GM23248 (cell line): ENCODE results near the gene CDH10. TPM values are rescaled to one million over a fixed set of nuclear protein-coding genes. Genes with fewer than 3 reads are reported as not detected.
A peak's percentile ranks its signal among the peaks of the same experiment; 100 is the strongest.

Source experiments
- DNase-seq: peaks from one replicate; pipeline ENCODE4 v3.0.0-alpha.2; 2015
- H2AFZ ChIP-seq: fragments of 200-600 bp; sonication (generic); 2 replicates; pipeline ENCODE4 v1.6.1; 2016; ENCODE audit warnings: antibody characterized with exemption
- H3F3A ChIP-seq: fragments of 200-600 bp; sonication (generic); 2 replicates; pipeline ENCODE4 v1.6.1; 2016; ENCODE audit warnings: mild to moderate bottlenecking, antibody characterized with exemption, mixed run types; ENCODE audit not compliant: insufficient read depth
- H3K27ac ChIP-seq: fragments of 200-600 bp; sonication (generic); 2 replicates; pipeline ENCODE4 v1.5.1; 2016; ENCODE audit warnings: mild to moderate bottlenecking
- H3K27me3 ChIP-seq: fragments of 200-600 bp; sonication (generic); replicated peaks from 2 replicates; pipeline ENCODE4 v1.6.1; 2016; ENCODE audit warnings: mild to moderate bottlenecking; ENCODE audit not compliant: insufficient read depth
- H3K36me3 ChIP-seq: fragments of 200-600 bp; sonication (generic); 2 replicates; pipeline ENCODE4 v1.6.1; 2016; ENCODE audit warnings: low read depth, mild to moderate bottlenecking
- H3K4me1 ChIP-seq: fragments of 200-600 bp; sonication (generic); 2 replicates; pipeline ENCODE4 v1.6.1; 2016; ENCODE audit warnings: mild to moderate bottlenecking; ENCODE audit not compliant: insufficient read depth
- H3K4me2 ChIP-seq: fragments of 200-600 bp; sonication (generic); one replicate; pipeline ENCODE4 v1.6.1; 2016; ENCODE audit warnings: mild to moderate bottlenecking; ENCODE audit not compliant: unreplicated experiment
- H3K4me3 ChIP-seq: fragments of 200-600 bp; sonication (generic); 2 replicates; pipeline ENCODE4 v1.5.1; 2016; ENCODE audit warnings: mild to moderate bottlenecking
- H3K79me2 ChIP-seq: fragments of 200-600 bp; sonication (generic); 2 replicates; pipeline ENCODE4 v1.6.1; 2016; ENCODE audit warnings: mild to moderate bottlenecking; ENCODE audit not compliant: insufficient read depth
- H3K9ac ChIP-seq: fragments of 200-600 bp; sonication (generic); 2 replicates; pipeline ENCODE4 v1.6.1; 2016; ENCODE audit warnings: mild to moderate bottlenecking
- H3K9me2 ChIP-seq: fragments of 200-600 bp; sonication (generic); 2 replicates; pipeline ENCODE4 v1.6.1; 2016; ENCODE audit warnings: mixed run types, mild to moderate bottlenecking, moderate library complexity; ENCODE audit not compliant: insufficient read depth
- H3K9me3 ChIP-seq: fragments of 200-600 bp; sonication (generic); one replicate; pipeline ENCODE4 v1.6.1; 2017; ENCODE audit warnings: low read depth
- H4K20me1 ChIP-seq: fragments of 200-600 bp; sonication (generic); 2 replicates; pipeline ENCODE4 v1.6.0; 2016; ENCODE audit not compliant: insufficient read depth
- EZH2 ChIP-seq: fragments of 200-600 bp; sonication (generic); IDR thresholded peaks from 2 replicates; pipeline ENCODE4 v1.6.1; 2018; ENCODE audit warnings: antibody characterized with exemption, mild to moderate bottlenecking; ENCODE audit not compliant: insufficient read depth, poor library complexity, severe bottlenecking
- EZH2phosphoT487 ChIP-seq: fragments of 200-600 bp; sonication (generic); IDR thresholded peaks from 2 replicates; pipeline ENCODE4 v1.6.1; 2018; ENCODE audit warnings: antibody characterized with exemption, moderate library complexity, mild to moderate bottlenecking, low read depth; ENCODE audit not compliant: insufficient read depth
- WGBS, 2 experiments: methylation state at CpG; one replicate each; pipeline ENCODE4 v1.1.6; 2015 to 2017; ENCODE audit warnings: low lambda C conversion rate in 2 of 2, low coverage in 1 of 2; ENCODE audit errors: missing lambda C conversion rate in 2 of 2; 5-methylcytosine and 5-hydroxymethylcytosine counted together
- in situ Hi-C: fragments of 300-500 bp; cut with MboI; formaldehyde crosslinking; loops from 2 replicates; pipeline ENCODE4 v1.15.0; 2020
- polyA plus RNA-seq: library from polyadenylated mRNA; unstranded; fragments of >200 nt; fragmentation: Nextera tagmentation; extraction: Ambion mirVana; gene quantifications from 2 replicates; pipeline ENCODE4 v1.2.1, GENCODE V29; 2016
- total RNA-seq: library from RNA; depleted of rRNA; stranded (reverse); fragments of >200 nt; shearing (Covaris generic); gene quantifications from 2 replicates; pipeline ENCODE4 v1.2.3, GENCODE V29; 2014

CDH10 gene
- total and polyA plus RNA-seq, 2 experiments from 2014 or later, result 2.1 to 5.7 TPM

DNA sequence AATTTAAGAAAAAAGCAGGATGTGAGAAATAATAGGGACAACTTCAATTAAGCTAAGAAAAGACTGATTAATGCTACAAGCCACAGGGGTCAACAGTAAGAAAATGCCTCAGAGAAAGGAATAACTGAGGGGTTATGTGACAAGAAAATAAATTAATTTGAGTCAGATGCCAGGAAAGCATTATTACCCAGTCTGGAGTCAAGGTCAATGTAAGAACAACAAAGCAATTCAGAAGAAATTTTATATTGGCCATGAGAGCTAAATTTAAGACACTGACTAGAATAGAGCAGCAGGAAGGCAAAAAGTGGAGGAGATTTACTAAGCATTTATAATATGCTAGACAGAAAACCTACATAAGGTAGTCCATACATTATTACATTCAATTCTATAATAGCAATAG is 73.5 kb downstream of the CDH10 start:
- Histone ChIP-seq H3K4me1 (no peaks in the 10 kb centered on the region), H3K27ac (no peak overlapping the region), H2AFZ (no peak overlapping the region), H3K4me3 (no peak overlapping the region), H3K9me2 (no peaks in the 10 kb centered on the region), H4K20me1 (no peaks in the 10 kb centered on the region), H3K4me2 (no peak overlapping the region), H3F3A (no peaks in the 10 kb centered on the region), H3K79me2 (no peaks in the 10 kb centered on the region), H3K9me3 (no peaks in the 10 kb centered on the region), H3K9ac (no peak overlapping the region), H3K27me3 (no peaks in the 10 kb centered on the region), H3K36me3 (no peaks in the 10 kb centered on the region)
- in situ Hi-C loops, result no loop called here
- no peak for DNase-seq
- TF ChIP-seq EZH2, result no peak
- no peak for TF ChIP-seq EZH2phosphoT487

DNA sequence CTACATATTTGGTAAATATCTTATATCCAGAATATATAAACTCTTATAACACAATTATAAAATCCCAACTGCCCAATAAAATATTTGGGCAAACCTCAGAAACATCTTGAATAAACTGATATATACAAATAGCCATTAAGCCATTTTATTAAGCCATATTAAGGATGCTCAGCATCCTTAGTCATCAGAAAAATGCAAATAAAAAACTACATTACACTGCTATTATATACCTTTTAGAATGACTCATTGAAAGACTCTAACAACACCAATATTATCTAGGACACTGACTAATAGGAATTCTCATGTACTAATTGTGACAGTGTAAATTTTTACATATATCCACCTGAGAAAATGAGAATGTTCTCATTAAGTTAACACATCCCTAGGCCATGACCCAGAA is 77.8 kb downstream of the CDH10 start:
- no peak overlapping the region for H3K4me3 ChIP-seq
- H3K9me3 ChIP-seq, result no peaks in the 10 kb centered on the region
- no peaks in the 10 kb centered on the region for H3F3A ChIP-seq
- no peaks in the 10 kb centered on the region for H4K20me1 ChIP-seq
- TF ChIP-seq EZH2phosphoT487, result no peak
- TF ChIP-seq EZH2, result no peak
- H2AFZ ChIP-seq, result no peak overlapping the region
- no peaks in the 10 kb centered on the region for H3K36me3 ChIP-seq
- no peaks in the 10 kb centered on the region for H3K4me1 ChIP-seq
- H3K9me2 ChIP-seq, result no peaks in the 10 kb centered on the region
- H3K9ac ChIP-seq, result no peak overlapping the region
- H3K4me2 ChIP-seq, result no peak overlapping the region
- no peak for DNase-seq
- in situ Hi-C loops, result no loop called here
- no peaks in the 10 kb centered on the region for H3K79me2 ChIP-seq
- no peak overlapping the region for H3K27ac ChIP-seq
- H3K27me3 ChIP-seq, result no peaks in the 10 kb centered on the region

DNA sequence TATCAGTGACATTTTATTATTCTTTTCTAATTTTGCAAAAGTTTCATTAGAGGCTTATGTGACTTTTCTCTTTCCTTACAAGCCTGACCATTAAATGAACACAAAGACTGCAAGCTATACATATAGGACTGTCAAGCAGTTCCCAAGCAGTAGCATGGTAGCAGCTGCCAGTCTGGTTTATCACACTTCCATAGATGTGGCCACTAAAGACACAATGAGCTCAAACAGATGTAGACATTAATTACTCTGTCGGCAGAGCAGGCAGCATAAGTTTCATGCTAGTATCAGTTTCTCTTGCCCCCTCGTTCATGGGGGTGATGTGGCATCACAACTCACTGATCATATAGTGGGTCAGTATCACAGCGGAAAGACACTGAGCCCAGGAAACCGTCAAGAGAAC is 89.5 kb downstream of the CDH10 start:
- no peak overlapping the region for H3K27ac ChIP-seq
- H3K9me3 ChIP-seq, result no peaks in the 10 kb centered on the region
- WGBS, 2 experiments, result 49 to 60% methylated on average over 4 of the region's 4 CpGs
- H2AFZ ChIP-seq, result no peak overlapping the region
- no peak for DNase-seq
- H3K79me2 ChIP-seq, result no peaks in the 10 kb centered on the region
- H3F3A ChIP-seq, result no peaks in the 10 kb centered on the region
- in situ Hi-C loops, result no loop called here
- TF ChIP-seq EZH2phosphoT487 (no peak), EZH2 (no peak)
- H3K27me3 ChIP-seq, result no peaks in the 10 kb centered on the region
- no peaks in the 10 kb centered on the region for H4K20me1 ChIP-seq
- H3K4me2 ChIP-seq, result no peak overlapping the region
- no peaks in the 10 kb centered on the region for H3K9me2 ChIP-seq
- H3K4me3 ChIP-seq, result no peak overlapping the region
- H3K9ac ChIP-seq, result no peak overlapping the region
- no peaks in the 10 kb centered on the region for H3K4me1 ChIP-seq
- H3K36me3 ChIP-seq, result no peaks in the 10 kb centered on the region

DNA sequence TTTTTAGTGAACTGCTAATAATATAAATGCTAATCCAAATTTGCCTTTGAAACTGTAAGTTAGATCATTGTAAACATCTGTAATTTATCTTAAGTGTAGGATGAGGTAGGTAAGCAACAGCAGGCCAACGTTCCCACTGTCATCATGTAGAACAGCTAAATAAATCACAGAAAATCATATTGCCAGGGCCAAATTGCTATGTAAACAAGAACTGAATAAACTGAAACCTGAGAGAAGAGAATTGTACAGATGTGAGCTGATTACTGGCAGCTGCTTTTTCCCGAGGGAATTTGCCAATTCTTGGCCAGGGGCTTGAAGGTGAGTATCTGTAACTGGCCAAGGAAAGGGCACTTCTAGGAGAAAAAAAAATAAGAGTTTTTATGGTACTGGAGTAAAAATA is 97.6 kb downstream of the CDH10 start:
- 1 to 4% methylated on average over 2 of the region's 2 CpGs for WGBS, 2 experiments
- no peaks in the 10 kb centered on the region for H3K9me3 ChIP-seq
- no peaks in the 10 kb centered on the region for H3K79me2 ChIP-seq
- no peaks in the 10 kb centered on the region for H4K20me1 ChIP-seq
- no peaks in the 10 kb centered on the region for H3K27me3 ChIP-seq
- no peak overlapping the region for H2AFZ ChIP-seq
- no peaks in the 10 kb centered on the region for H3K36me3 ChIP-seq
- H3F3A ChIP-seq, result no peaks in the 10 kb centered on the region
- H3K9me2 ChIP-seq, result no peaks in the 10 kb centered on the region
- no peak overlapping the region for H3K9ac ChIP-seq
- in situ Hi-C loops, result no loop called here
- H3K4me2 ChIP-seq, result no peak overlapping the region
- H3K27ac ChIP-seq, result no peak overlapping the region
- no peaks in the 10 kb centered on the region for H3K4me1 ChIP-seq
- no peak for DNase-seq
- TF ChIP-seq EZH2phosphoT487 (no peak), EZH2 (no peak)
- no peak overlapping the region for H3K4me3 ChIP-seq

DNA sequence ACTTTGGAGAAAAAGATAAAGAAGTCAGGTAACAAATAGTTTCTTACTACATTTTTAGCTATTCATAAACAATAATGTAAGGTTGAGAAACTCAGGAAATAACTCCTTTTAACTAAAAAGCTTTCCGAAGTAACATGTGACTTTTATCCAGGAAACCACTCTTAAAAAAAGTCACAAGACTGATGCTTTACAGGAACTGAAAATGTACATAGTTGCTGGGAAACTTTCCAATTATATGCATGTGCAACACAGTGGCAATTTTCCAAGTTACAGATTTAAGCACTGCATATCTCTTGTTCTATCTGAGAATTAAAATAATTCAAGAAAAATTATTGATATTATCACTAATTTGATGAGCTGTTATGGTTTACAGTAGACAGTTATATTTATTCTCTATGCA is 105.2 kb downstream of the CDH10 start:
- Histone ChIP-seq H3K9me3 (no peaks in the 10 kb centered on the region), H3K27ac (no peak overlapping the region), H3K4me1 (no peaks in the 10 kb centered on the region), H3K9ac (no peak overlapping the region), H2AFZ (no peak overlapping the region), H3K27me3 (no peaks in the 10 kb centered on the region), H3K36me3 (no peaks in the 10 kb centered on the region), H3K4me2 (no peak overlapping the region), H3K4me3 (no peak overlapping the region), H3K79me2 (no peaks in the 10 kb centered on the region), H4K20me1 (no peaks in the 10 kb centered on the region), H3F3A (no peaks in the 10 kb centered on the region), H3K9me2 (no peaks in the 10 kb centered on the region)
- WGBS, 2 experiments, result 0 to 14% methylated on average over 1 of the region's 1 CpG
- in situ Hi-C loops, result no loop called here
- peak; percentile 1 for DNase-seq
- TF ChIP-seq EZH2 (no peak), EZH2phosphoT487 (no peak)
